ENCODE results near the gene VPS35.

Gene VPS35

GRCh38 chr16:46688654-46689364 is at the start of gene VPS35:
Gene VPS35, minus strand, starts transcription at chr16:46689178. Its CDS starts 45 bp downstream, at chr16:46689133.
- peak within 1 kb of the TSS; percentile 92 for H3K4me3 ChIP-seq (ENCODE audit: control insufficient read depth, low read depth, low read length)
- no peak for TF ChIP-seq CTCF (conservative IDR thresholded peaks at IDR 0.05; ENCODE audit: control insufficient read depth, insufficient read depth, low read depth, low read length)
- peak; percentile 98 for DNase-seq (ENCODE audit: low read depth)

GRCh38 chr16:46737621-46738214 is 48.7 kb upstream of the VPS35 start:
- no peak for TF ChIP-seq CTCF (conservative IDR thresholded peaks at IDR 0.05; ENCODE audit: control insufficient read depth, insufficient read depth, low read depth, low read length)
- no peak overlapping the region for H3K4me3 ChIP-seq (ENCODE audit: control insufficient read depth, low read depth, low read length)
- no peak for DNase-seq (ENCODE audit: low read depth)

GRCh38 chr16:46736695-46737094 is 47.7 kb upstream of the VPS35 start:
- TF ChIP-seq CTCF (conservative IDR thresholded peaks at IDR 0.05; ENCODE audit: control insufficient read depth, insufficient read depth, low read depth, low read length): no peak
- DNase-seq (ENCODE audit: low read depth): no peak
- no peak overlapping the region for H3K4me3 ChIP-seq (ENCODE audit: control insufficient read depth, low read depth, low read length)

GRCh38 chr16:46733319-46733830 is 44.4 kb upstream of the VPS35 start:
- DNase-seq (ENCODE audit: low read depth): no peak
- no peak for TF ChIP-seq CTCF (conservative IDR thresholded peaks at IDR 0.05; ENCODE audit: control insufficient read depth, insufficient read depth, low read depth, low read length)

GRCh38 chr16:46732561-46732960 is 43.6 kb upstream of the VPS35 start:
- TF ChIP-seq CTCF (conservative IDR thresholded peaks at IDR 0.05; ENCODE audit: control insufficient read depth, insufficient read depth, low read depth, low read length): no peak
- DNase-seq (ENCODE audit: low read depth): no peak
- H3K4me3 ChIP-seq (ENCODE audit: control insufficient read depth, low read depth, low read length): no peak overlapping the region

More at GRCh38 chr16:46733319-46733830, 44.4 kb upstream of the VPS35 start:
- H3K4me3 ChIP-seq (ENCODE audit: control insufficient read depth, low read depth, low read length): no peak overlapping the region

- no peak for TF ChIP-seq CTCF (conservative IDR thresholded peaks at IDR 0.05; ENCODE audit: control insufficient read depth, insufficient read depth, low read depth, low read length)
- DNase-seq (ENCODE audit: low read depth): no peak
- no peak overlapping the region for H3K4me3 ChIP-seq (ENCODE audit: control insufficient read depth, low read depth, low read length)
Measured at GRCh38 chr16:46731691-46732555, 42.9 kb upstream of the VPS35 start.

Data from fibroblast of mammary gland (primary cell).